NK-92 (cell line): ENCODE measurements around the gene ARHGAP23.
"Not testable (repeated sequence)": the region's sequence is repeated elsewhere in the genome, so short reads cannot be mapped to it uniquely, and the experiment has no call there.

ENCODE experiments used
- DNase-seq: peaks from one replicate; lab custom pipeline; 2025; ENCODE audit not compliant: unreplicated experiment; lab: John Stamatoyannopoulos, UW

ARHGAP23 gene

DNA sequence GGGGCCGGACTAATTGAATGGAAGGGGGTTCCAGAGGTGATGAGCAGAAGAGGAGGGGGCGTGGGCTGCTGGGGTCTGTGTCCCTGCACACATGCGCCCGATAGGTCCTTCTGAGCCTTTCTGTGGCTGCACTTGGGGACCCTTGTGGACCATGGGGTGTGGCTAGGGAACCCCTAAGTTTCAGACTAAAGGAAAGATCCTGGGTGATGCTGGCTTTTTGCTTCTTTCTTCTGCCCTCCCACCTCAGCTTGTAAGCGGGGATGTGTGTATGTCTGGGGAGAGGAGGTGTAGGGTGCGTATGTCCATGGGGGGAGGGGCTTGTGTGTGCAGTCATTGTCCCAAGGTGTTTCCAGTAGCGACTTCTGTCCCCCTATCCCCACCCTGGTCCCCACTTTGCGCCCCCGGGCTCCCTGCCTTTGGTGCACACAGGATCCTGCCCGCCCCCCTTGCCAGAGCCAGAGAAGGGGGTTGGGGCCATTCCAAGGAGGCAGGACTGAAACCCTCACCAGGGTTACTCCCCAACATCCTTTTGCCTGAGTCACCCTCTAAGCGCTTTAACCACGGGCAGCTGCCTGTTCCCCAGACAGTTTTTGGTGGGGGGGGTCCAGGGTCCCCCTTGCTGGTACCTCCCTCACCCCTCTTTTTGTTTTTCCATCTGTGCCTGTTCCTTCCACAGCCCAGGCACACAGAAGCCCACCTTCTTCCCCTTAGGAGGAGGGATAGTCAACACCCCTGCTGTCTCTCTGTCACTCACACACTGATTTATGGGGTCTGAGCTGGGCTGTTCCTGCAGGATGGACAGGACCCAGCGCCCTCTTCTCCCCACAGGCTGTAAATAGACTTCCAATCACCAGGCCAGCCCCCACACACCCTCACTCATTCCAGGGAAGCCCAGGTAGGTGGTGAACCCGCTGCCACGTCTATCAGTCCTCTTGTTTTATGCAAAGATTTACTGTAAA, 83.2 kb downstream of the ARHGAP23 start:
- no peak for DNase-seq

DNA sequence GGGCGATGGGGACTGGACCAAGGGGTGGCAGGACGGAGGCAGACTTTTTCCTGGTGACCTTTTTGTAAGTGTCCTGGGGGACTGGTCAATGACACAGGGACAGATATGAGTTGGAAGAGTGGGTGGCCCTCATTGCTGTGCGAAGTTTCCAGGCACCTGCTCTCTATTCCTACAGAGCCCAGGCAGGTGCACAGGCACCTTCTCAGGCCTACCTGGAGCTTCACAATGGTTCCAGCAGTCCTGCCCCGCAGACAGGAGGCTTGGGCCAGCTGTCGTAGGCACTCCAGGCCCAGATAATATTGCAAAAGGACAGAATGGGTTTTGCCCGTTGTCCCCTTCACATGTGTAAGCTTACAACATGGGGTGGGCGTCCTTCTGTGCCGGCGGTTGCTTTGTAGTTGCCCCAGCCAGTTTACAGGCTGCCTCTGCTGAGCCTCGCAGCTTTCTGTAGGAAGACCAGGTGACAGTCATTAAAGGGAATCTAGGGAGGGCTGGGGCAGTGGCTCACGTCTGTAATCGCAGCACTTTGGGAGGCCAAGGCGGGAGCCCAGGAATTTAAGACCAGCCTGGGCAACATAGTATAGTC, 84.3 kb downstream of the ARHGAP23 start:
- no peak for DNase-seq

- not testable (repeated sequence) for DNase-seq
Observed at GRCh38 chr17:38526526-38526925, 98.3 kb downstream of the ARHGAP23 start.

DNA sequence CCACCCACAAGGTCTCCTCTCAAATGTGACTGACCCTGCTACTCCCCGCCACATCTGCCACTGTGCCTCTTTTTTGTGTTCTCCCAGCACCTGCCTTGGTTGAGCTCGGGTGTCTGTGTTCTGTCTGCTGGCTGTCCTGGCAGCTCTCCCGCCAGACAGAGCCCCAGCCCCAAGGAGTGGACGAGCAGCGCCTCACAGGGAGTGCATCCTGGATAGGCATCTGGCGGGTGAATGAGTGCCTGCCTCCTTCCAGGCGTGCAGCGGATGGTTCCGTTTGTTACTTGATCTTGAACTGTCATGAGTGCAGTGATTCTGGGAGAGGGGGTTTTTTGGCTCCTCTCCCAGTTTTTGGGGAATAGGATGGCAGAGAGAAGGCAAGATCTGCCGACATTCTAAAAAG, 99.9 kb downstream of the ARHGAP23 start:
- DNase-seq: not testable (repeated sequence)

- DNase-seq: not testable (repeated sequence)
Observed at GRCh38 chr17:38530856-38531255, 102.6 kb downstream of the ARHGAP23 start.

DNA sequence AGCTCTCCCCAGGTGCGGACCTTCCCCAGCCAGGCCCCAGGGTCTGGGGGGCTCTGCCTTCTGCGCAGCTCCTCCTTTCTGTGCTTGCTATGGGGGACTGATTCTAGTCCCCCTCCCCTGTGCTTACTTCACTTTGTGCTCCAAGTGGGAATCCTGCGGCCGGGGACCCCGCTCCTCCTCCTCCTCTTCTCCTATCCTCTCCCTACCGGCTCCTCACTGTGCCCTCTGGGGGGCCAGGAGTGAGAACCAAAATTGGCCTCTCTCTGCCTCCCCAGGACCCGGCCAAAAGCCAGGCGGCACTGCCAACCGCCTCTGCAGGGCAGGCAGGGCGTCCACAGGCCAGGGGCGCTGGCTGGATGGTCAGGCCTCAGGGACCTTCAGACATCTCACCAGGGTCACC, 103.5 kb downstream of the ARHGAP23 start:
- not testable (repeated sequence) for DNase-seq

GRCh38 chr17:38532451-38532850, 104.2 kb downstream of the ARHGAP23 start:
- DNase-seq: no peak

DNA sequence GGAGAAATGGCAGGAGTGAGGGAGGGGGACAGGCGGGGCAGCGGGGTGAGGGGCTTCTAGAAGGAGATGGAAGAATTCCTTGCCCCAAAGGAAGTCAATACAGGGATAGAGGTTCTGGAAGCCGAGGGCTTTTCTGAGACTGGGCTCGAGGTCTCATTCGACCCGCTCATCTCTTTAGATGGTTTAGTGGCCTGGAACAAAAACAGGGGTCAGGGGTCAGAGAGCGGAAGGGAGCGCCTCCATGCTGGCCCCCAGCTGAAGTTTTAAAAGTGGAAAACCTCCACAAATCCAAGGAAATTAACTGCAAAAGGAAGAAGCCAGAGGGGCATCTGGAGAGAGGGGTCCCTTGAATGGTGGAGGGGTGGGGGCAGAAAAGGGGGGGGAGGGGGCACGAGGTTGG, 105.0 kb downstream of the ARHGAP23 start:
- no peak for DNase-seq

DNA sequence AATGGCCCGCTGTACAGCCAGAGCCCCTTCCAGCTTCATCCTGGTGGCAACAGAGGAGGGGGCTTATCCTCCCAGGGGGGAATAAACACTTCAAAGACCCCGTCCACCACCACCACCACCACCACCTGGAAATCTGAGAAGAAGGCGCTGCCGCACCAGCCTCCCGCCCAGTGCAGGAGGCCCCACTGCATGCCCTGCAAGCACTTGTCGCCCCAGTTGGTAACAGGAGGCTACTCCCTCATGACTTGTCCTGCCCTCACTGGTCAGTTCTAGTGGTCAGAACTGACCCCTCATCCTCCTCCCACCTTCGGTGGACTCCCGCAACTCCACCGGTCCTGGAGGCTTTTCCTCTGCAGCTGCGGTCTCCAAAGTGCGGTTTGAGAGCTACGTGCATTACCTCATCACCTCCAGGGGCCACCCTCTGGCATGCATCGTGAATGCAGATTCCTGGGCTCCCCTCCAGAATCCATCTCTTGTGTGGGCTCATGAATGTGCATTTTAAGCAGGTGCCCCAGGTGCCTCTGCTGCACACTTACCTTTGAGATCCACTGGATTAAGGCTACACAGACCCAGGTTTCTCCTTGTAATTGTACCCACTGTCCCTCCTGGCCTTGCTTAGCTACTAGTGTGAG, 105.7 kb downstream of the ARHGAP23 start:
- no peak for DNase-seq

- no peak for DNase-seq
Observed at GRCh38 chr17:38534498-38534885, 106.2 kb downstream of the ARHGAP23 start.

DNA sequence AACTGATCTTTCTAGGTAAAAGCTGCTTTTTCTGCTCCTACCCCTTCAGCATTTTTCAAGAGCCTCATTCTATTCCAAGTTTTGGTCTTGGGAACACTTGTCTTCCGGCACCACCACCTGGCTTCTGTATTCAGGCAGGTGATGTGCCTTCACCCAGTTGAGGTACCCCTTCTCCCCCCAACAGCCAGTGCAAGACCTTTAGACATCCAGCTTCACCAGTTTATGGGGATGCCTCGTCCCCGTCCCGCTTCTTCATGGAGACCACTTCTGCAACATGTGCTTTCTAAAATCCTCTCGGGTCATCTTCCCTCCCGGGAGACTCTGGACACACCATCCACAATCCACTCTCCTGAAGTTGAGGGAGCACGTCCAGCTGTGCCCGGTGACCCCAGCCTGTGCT, 107.6 kb downstream of the ARHGAP23 start:
- no peak for DNase-seq

GRCh38 chr17:38536661-38537060, 108.4 kb downstream of the ARHGAP23 start:
- DNase-seq: no peak

DNA sequence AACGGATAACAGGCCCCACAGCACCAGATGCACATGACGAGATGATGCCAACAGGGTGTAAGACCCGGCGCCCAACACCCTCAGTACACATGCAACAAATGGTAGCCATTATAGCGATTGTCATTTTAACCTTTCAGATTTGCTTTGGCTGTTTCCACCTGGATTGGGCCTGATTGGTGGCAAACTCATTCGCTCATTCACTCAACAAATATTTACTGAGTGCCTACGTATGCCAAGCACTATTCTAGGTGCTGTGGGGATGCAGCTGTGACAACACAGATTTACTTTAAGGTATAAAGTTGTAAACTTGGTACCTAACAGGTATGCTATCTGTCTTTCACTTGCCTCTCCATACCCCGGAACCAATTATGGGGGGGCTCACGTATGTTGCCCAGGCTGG, 110.6 kb downstream of the ARHGAP23 start:
- no peak for DNase-seq

- DNase-seq: no peak
Observed at GRCh38 chr17:38539386-38539785, 111.1 kb downstream of the ARHGAP23 start.

GRCh38 chr17:38540514-38541045, 112.3 kb downstream of the ARHGAP23 start:
- no peak for DNase-seq

DNA sequence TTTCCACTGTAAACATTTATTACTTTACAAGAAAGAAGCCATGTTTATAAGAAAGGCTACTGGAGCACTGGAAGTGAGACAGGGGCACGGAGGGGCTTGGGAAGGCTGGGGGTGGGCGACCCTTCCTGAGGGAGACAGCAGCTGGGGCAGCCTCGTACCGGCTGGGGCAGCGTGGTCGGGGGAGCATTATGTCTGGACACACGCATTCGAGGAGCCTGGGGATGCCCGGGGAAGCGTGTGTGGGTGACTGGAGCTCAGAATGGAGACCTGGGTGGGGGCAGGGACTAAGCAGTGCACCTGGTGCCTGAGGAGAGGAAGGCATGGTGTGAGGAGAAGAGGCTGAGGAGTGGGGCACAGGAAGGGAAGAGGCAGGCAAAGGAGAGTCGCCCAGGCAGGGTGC, 113.0 kb downstream of the ARHGAP23 start:
- DNase-seq: no peak

DNA sequence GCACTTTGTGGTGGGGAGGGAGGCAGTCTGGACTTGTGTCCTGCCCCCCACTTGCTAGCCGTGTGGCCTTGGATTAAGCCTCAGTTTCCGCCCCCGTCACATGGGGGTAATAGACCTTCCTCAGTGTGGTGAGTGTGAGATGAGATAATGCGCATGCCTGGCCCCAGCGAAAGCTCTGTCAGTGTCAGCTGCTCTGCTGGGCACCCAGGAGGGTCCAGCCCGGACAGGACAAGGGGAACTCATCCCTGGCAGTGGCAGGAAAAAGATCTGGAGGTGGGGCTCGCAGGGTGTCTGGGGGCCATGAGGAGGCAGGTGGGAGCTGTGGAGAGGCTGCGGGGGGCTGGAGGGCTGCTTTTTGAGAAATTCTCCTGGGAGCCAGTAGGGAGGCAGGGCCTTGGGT, 114.0 kb downstream of the ARHGAP23 start:
- no peak for DNase-seq

DNA sequence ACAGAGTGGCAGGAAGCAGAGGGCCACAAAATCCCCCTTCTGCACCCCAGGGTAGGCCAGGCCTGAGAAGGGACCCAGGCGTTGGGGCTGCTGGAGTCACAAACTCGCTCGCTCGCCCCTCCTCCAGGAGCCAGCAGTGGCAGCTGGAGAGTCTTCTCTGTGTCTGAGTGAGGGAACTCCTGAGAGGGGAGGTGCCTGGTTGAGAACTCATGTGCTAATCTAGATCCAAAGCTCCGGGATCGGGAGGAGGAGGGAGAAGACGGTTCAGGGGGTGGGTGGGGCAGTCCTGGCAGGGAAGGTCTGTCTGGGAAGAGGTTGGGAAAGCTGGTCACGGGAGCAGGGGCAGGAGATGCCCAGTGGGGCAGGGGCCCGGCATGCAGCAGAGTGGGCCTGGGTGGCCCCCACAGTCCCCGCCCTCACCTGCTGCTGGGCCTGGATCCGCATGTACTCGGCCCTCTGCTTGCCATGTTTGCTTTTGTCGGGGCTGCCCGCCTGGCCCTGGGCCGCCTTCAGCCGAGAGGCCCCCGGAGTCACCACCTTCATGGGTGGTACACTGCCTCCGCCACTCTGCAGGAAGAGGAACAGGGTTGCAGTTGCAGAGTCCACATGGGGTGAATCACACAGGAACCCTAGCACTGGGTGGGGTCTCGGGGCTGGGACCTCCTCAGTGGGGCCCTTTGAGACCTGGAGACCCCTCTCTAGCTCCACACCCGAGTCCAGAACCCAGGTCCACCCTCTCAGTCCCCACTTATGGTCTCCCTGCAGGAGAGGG, 115.3 kb downstream of the ARHGAP23 start:
- DNase-seq: no peak

- no peak for DNase-seq
Observed at GRCh38 chr17:38544175-38544838, 116.0 kb downstream of the ARHGAP23 start.

- no peak for DNase-seq
Observed at GRCh38 chr17:38544839-38545209, 116.6 kb downstream of the ARHGAP23 start.
